Measurements from ENCODE around the gene COL23A1. TPM values are rescaled to one million over a fixed set of nuclear protein-coding genes. Genes with fewer than 3 reads are reported as not detected.

The COL23A1 gene
- total and polyA plus RNA-seq, 2 experiments from 2014 or later = 4.8 to 8.2 TPM

DNA sequence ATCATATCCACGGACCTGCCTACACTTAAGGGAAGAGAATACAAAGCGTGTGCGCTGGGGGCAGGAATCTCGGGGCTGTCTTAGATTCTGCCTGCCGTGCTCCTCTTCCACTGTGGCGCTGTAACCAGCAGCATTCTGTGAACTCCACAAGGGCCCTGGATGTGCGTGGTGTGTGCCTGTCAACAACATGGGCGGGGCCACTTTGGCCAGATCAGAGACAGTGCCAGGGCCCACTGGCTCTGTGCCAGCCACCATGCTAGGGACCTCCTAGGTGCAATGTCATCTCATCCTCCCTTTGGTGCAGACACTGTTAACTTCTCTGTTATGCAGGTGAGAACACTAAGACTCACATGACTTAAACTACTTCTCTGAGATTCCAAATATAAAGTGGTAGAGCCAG is 113.7 kb downstream of the COL23A1 start:
- Histone ChIP-seq H3F3A (replicated peaks; ENCODE audit: low read depth) (no peaks in the 10 kb centered on the region), H3K27ac (ENCODE audit: low read depth) (no peak overlapping the region), H3K4me3 (no peak overlapping the region), H3K9me2 (ENCODE audit: insufficient read depth) (no peaks in the 10 kb centered on the region), H3K36me3 (ENCODE audit: insufficient read depth) (no peaks in the 10 kb centered on the region), H3K79me2 (replicated peaks; ENCODE audit: insufficient read depth) (no peaks in the 10 kb centered on the region), H3K4me2 (no peak overlapping the region), H3K27me3 (ENCODE audit: insufficient read depth) (no peaks in the 10 kb centered on the region), H4K20me1 (replicated peaks; ENCODE audit: insufficient read depth) (no peaks in the 10 kb centered on the region; the same call in none of the 2 replicates), H2AFZ (no peak overlapping the region), H3K4me1 (ENCODE audit: insufficient read depth) (no peaks in the 10 kb centered on the region)
- DNase-seq (ENCODE audit: low spot score) = no peak
- H3K36me3 Mint-ChIP-seq (ENCODE audit: low read depth) = no peaks in the 10 kb centered on the region
- peaks cover 5% of the 10 kb centered on the region; the same call in 2 of the 3 replicates for H3K9me3 Mint-ChIP-seq
- H3K4me1 Mint-ChIP-seq = peaks cover 22% of the 10 kb centered on the region
- TF ChIP-seq REST (IDR thresholded peaks at IDR 0.05; ENCODE audit: unreplicated experiment) (no peak), JUNB (IDR thresholded peaks at IDR 0.05; ENCODE audit: unreplicated experiment) (no peak), ZNF114 (CRISPR knock-in tag; IDR thresholded peaks at IDR 0.05) (no peak), EZH2phosphoT487 (IDR thresholded peaks at IDR 0.05; ENCODE audit: unreplicated experiment) (no peak), STAT1 (IDR thresholded peaks at IDR 0.05; ENCODE audit: unreplicated experiment) (no peak), CTCF (conservative IDR thresholded peaks at IDR 0.05; ENCODE audit: low read depth in 2 of 2) (no peak), ZNF331 (CRISPR knock-in tag; IDR thresholded peaks at IDR 0.05; ENCODE audit: low read depth) (no peak), CREB1 (CRISPR knock-in tag; IDR thresholded peaks at IDR 0.05; ENCODE audit: low read depth) (no peak), NANOG (IDR thresholded peaks at IDR 0.05; ENCODE audit: borderline replicate concordance) (no peak), EZH2 (IDR thresholded peaks at IDR 0.05; ENCODE audit: low read depth, unreplicated experiment) (no peak), POLR2AphosphoS5 (IDR thresholded peaks at IDR 0.05; ENCODE audit: low read depth) (no peak)
- TF ChIP-seq, protein P1, sequence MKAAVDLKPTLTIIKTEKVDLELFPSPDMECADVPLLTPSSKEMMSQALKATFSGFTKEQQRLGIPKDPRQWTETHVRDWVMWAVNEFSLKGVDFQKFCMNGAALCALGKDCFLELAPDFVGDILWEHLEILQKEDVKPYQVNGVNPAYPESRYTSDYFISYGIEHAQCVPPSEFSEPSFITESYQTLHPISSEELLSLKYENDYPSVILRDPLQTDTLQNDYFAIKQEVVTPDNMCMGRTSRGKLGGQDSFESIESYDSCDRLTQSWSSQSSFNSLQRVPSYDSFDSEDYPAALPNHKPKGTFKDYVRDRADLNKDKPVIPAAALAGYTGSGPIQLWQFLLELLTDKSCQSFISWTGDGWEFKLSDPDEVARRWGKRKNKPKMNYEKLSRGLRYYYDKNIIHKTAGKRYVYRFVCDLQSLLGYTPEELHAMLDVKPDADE (IDR thresholded peaks at IDR 0.05) = no peak
- TF ChIP-seq, protein P2, sequence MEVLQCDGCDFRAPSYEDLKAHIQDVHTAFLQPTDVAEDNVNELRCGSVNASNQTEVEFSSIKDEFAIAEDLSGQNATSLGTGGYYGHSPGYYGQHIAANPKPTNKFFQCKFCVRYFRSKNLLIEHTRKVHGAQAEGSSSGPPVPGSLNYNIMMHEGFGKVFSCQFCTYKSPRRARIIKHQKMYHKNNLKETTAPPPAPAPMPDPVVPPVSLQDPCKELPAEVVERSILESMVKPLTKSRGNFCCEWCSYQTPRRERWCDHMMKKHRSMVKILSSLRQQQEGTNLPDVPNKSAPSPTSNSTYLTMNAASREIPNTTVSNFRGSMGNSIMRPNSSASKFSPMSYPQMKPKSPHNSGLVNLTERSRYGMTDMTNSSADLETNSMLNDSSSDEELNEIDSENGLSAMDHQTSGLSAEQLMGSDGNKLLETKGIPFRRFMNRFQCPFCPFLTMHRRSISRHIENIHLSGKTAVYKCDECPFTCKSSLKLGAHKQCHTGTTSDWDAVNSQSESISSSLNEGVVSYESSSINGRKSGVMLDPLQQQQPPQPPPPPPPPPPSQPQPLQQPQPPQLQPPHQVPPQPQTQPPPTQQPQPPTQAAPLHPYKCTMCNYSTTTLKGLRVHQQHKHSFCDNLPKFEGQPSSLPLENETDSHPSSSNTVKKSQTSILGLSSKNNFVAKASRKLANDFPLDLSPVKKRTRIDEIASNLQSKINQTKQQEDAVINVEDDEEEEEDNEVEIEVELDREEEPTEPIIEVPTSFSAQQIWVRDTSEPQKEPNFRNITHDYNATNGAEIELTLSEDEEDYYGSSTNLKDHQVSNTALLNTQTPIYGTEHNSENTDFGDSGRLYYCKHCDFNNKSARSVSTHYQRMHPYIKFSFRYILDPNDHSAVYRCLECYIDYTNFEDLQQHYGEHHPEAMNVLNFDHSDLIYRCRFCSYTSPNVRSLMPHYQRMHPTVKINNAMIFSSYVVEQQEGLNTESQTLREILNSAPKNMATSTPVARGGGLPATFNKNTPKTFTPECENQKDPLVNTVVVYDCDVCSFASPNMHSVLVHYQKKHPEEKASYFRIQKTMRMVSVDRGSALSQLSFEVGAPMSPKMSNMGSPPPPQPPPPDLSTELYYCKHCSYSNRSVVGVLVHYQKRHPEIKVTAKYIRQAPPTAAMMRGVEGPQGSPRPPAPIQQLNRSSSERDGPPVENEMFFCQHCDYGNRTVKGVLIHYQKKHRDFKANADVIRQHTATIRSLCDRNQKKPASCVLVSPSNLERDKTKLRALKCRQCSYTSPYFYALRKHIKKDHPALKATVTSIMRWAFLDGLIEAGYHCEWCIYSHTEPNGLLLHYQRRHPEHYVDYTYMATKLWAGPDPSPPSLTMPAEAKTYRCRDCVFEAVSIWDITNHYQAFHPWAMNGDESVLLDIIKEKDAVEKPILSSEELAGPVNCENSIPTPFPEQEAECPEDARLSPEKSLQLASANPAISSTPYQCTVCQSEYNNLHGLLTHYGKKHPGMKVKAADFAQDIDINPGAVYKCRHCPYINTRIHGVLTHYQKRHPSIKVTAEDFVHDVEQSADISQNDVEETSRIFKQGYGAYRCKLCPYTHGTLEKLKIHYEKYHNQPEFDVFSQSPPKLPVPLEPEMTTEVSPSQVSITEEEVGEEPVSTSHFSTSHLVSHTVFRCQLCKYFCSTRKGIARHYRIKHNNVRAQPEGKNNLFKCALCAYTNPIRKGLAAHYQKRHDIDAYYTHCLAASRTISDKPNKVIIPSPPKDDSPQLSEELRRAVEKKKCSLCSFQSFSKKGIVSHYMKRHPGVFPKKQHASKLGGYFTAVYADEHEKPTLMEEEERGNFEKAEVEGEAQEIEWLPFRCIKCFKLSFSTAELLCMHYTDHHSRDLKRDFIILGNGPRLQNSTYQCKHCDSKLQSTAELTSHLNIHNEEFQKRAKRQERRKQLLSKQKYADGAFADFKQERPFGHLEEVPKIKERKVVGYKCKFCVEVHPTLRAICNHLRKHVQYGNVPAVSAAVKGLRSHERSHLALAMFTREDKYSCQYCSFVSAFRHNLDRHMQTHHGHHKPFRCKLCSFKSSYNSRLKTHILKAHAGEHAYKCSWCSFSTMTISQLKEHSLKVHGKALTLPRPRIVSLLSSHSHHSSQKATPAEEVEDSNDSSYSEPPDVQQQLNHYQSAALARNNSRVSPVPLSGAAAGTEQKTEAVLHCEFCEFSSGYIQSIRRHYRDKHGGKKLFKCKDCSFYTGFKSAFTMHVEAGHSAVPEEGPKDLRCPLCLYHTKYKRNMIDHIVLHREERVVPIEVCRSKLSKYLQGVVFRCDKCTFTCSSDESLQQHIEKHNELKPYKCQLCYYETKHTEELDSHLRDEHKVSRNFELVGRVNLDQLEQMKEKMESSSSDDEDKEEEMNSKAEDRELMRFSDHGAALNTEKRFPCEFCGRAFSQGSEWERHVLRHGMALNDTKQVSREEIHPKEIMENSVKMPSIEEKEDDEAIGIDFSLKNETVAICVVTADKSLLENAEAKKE (CRISPR knock-in tag; IDR thresholded peaks at IDR 0.05) = no peak
- no peak overlapping the region; the same call in 1 of the 2 replicates for H3K27ac Mint-ChIP-seq
- H3K27me3 Mint-ChIP-seq (ENCODE audit: insufficient read depth, low read depth, poor library complexity) = peaks cover 4% of the 10 kb centered on the region
- no peak overlapping the region for H3K4me3 Mint-ChIP-seq
- ATAC-seq = no peak

Measured in GM23338 (cell line).